Esophagus muscularis mucosa (tissue), 4 donors: ENCODE measurements around the gene EPPIN. TPM values are rescaled to one million over a fixed set of nuclear protein-coding genes. Genes with fewer than 3 reads are reported as not detected.

Source experiments
- DNase-seq: peaks from one replicate; pipeline ENCODE4 v3.0.0-alpha.2; 2017; ENCODE audit errors: extremely low spot score
- H3K27ac ChIP-seq, 4 donors: fragments of 200-600 bp; sonication (generic); replicated peaks in 1 of 4; 1 replicate in 3 of 4; 2 replicates in 1 of 4; pipeline ENCODE4 v1.5.1; 2016 to 2019; ENCODE audit warnings: mild to moderate bottlenecking in 1 of 4
- H3K27me3 ChIP-seq, 4 donors: fragments of 200-600 bp; sonication (generic); one replicate each; pipeline versions ENCODE4 v1.5.1 to v1.6.0; 2016 to 2019
- H3K36me3 ChIP-seq, 4 donors: fragments of 200-600 bp; sonication (generic); one replicate each; pipeline ENCODE4 v1.5.1; 2016 to 2019
- H3K4me1 ChIP-seq, 4 donors: fragments of 200-600 bp; sonication (generic); one replicate each; pipeline ENCODE4 v1.5.1; 2016 to 2019
- H3K4me3 ChIP-seq, 4 donors: fragments of 200-600 bp; sonication (generic); 1 replicate in 2 of 4; 2 replicates in 2 of 4; pipeline ENCODE4 v1.5.1; 2016 to 2019; ENCODE audit warnings: mild to moderate bottlenecking in 4 of 4, moderate library complexity in 1 of 4
- H3K9me3 ChIP-seq, 4 donors: fragments of 200-600 bp; sonication (generic); 1 replicate in 3 of 4; 2 replicates in 1 of 4; pipeline ENCODE4 v1.5.1; 2016 to 2019
- CTCF ChIP-seq, 3 experiments: fragments of 200-600 bp in 2 of 3; fragments of 450-650 bp in 1 of 3; sonication (generic) in 2 of 3; IDR thresholded peaks; one replicate each; pipeline ENCODE4 v1.5.1; 2017 to 2019; ENCODE audit warnings: antibody characterized with exemption in 3 of 3, mild to moderate bottlenecking in 2 of 3, moderate library complexity in 1 of 3
- EP300 ChIP-seq: sonication (generic); formaldehyde crosslinking; IDR thresholded peaks from one replicate; pipeline ENCODE4 v1.6.1; 2017; ENCODE audit warnings: antibody characterized with exemption
- POLR2A ChIP-seq: fragments of 450-650 bp; IDR thresholded peaks from one replicate; pipeline ENCODE4 v1.6.1; 2017; ENCODE audit warnings: antibody characterized with exemption, moderate library complexity, mild to moderate bottlenecking, low read depth
- POLR2AphosphoS5 ChIP-seq, 2 donors: sonication (generic); formaldehyde crosslinking; IDR thresholded peaks; one replicate each; pipeline ENCODE4 v1.6.1; 2017; ENCODE audit warnings: antibody characterized with exemption in 2 of 2
- WGBS: methylation state at CpG from one replicate; pipeline ENCODE4 v1.1.5; 2018; 5-methylcytosine and 5-hydroxymethylcytosine counted together
- intact Hi-C: fragments of 100-400 bp; cut with DNase I; formaldehyde crosslinking; loops from one replicate; pipeline ENCODE4 v1.15.1; 2023
- total RNA-seq, 4 donors: library from RNA; depleted of rRNA; stranded (reverse); fragments of >200 nt; gene quantifications; one replicate each; pipeline versions ENCODE4 v1.1.0 to v1.2.1, GENCODE V29; 2016

EPPIN gene
- total RNA-seq, 4 donors from 2014 or later = not detected

- Histone ChIP-seq H3K4me1 (no peaks in the 10 kb centered on the region), H3K4me3 (no peak overlapping the region), H3K9me3 (no peaks in the 10 kb centered on the region), H3K27me3 (peaks cover 0 to 17% (median 0%) of the 10 kb centered on the region in 4 donors), H3K36me3 (no peaks in the 10 kb centered on the region), H3K27ac (no peak overlapping the region)
- TF ChIP-seq CTCF (IDR thresholded peaks at IDR 0.05) (no peak), EP300 (no peak), POLR2AphosphoS5 (IDR thresholded peaks at IDR 0.05) (no peak), POLR2A (no peak)
- 88% methylated on average over 2 of the region's 2 CpGs for WGBS
- no peak for DNase-seq
- intact Hi-C loops = no loop called here
Measured at GRCh38 chr20:45506398-45506797, 40.8 kb downstream of the EPPIN start.

- Histone ChIP-seq H3K27me3 (peaks cover 0 to 34% (median 0%) of the 10 kb centered on the region in 4 donors), H3K27ac (no peak overlapping the region), H3K4me1 (no peaks in the 10 kb centered on the region), H3K9me3 (no peaks in the 10 kb centered on the region), H3K36me3 (no peaks in the 10 kb centered on the region), H3K4me3 (no peak overlapping the region)
- intact Hi-C loops = no loop called here
- no peak for DNase-seq
- TF ChIP-seq EP300 = no peak
- TF ChIP-seq CTCF (IDR thresholded peaks at IDR 0.05) = no peak
- no peak for TF ChIP-seq POLR2A
- TF ChIP-seq POLR2AphosphoS5 (IDR thresholded peaks at IDR 0.05) = no peak
- 54% methylated on average over 2 of the region's 2 CpGs for WGBS
Measured at GRCh38 chr20:45503403-45503802, 43.8 kb downstream of the EPPIN start.

- H3K4me1 ChIP-seq = no peaks in the 10 kb centered on the region
- 72% methylated on average over 1 of the region's 1 CpG for WGBS
- peaks cover 0 to 42% (median 0%) of the 10 kb centered on the region in 4 donors for H3K27me3 ChIP-seq
- H3K27ac ChIP-seq = no peak overlapping the region
- H3K9me3 ChIP-seq = no peaks in the 10 kb centered on the region
- H3K4me3 ChIP-seq = no peak overlapping the region
- no peaks in the 10 kb centered on the region for H3K36me3 ChIP-seq
- intact Hi-C loops = no loop called here
- TF ChIP-seq POLR2AphosphoS5 (IDR thresholded peaks at IDR 0.05) (no peak), CTCF (IDR thresholded peaks at IDR 0.05) (no peak), EP300 (no peak), POLR2A (no peak)
- no peak for DNase-seq
Measured at GRCh38 chr20:45502561-45502960, 44.6 kb downstream of the EPPIN start.

GRCh38 chr20:45501600-45501999 is 45.6 kb downstream of the EPPIN start:
- Histone ChIP-seq H3K27me3 (peaks cover 0 to 43% (median 0%) of the 10 kb centered on the region in 4 donors), H3K4me1 (no peaks in the 10 kb centered on the region), H3K36me3 (no peaks in the 10 kb centered on the region), H3K4me3 (no peak overlapping the region), H3K27ac (no peak overlapping the region), H3K9me3 (no peaks in the 10 kb centered on the region)
- DNase-seq = no peak
- no peak for TF ChIP-seq POLR2A
- no peak for TF ChIP-seq CTCF (IDR thresholded peaks at IDR 0.05)
- TF ChIP-seq POLR2AphosphoS5 (IDR thresholded peaks at IDR 0.05) = no peak
- no peak for TF ChIP-seq EP300
- intact Hi-C loops = no loop called here
- 82% methylated on average over 1 of the region's 1 CpG for WGBS

GRCh38 chr20:45500022-45500421 is 47.2 kb downstream of the EPPIN start:
- H3K9me3 ChIP-seq = no peaks in the 10 kb centered on the region
- no peak overlapping the region for H3K4me3 ChIP-seq
- 79% methylated on average over 6 of the region's 6 CpGs for WGBS
- peaks cover 0 to 41% (median 0%) of the 10 kb centered on the region in 4 donors for H3K27me3 ChIP-seq
- H3K36me3 ChIP-seq = no peaks in the 10 kb centered on the region
- DNase-seq = no peak
- intact Hi-C loops = no loop called here
- no peak overlapping the region for H3K27ac ChIP-seq
- TF ChIP-seq EP300 = no peak
- no peak for TF ChIP-seq CTCF (IDR thresholded peaks at IDR 0.05)
- no peak for TF ChIP-seq POLR2A
- no peak for TF ChIP-seq POLR2AphosphoS5 (IDR thresholded peaks at IDR 0.05)
- H3K4me1 ChIP-seq = no peaks in the 10 kb centered on the region
